Anterior cingulate cortex (tissue), 58 donors: ENCODE data around the gene PHLDA2.
"Not testable (repeated sequence)": the region's sequence is repeated elsewhere in the genome, so short reads cannot be mapped to it uniquely, and the experiment has no call there.

ENCODE experiments used
- DNase-seq, 58 donors: peaks; one replicate each; lab custom pipeline; 2025; lab: John Stamatoyannopoulos, UW

The PHLDA2 gene

DNA sequence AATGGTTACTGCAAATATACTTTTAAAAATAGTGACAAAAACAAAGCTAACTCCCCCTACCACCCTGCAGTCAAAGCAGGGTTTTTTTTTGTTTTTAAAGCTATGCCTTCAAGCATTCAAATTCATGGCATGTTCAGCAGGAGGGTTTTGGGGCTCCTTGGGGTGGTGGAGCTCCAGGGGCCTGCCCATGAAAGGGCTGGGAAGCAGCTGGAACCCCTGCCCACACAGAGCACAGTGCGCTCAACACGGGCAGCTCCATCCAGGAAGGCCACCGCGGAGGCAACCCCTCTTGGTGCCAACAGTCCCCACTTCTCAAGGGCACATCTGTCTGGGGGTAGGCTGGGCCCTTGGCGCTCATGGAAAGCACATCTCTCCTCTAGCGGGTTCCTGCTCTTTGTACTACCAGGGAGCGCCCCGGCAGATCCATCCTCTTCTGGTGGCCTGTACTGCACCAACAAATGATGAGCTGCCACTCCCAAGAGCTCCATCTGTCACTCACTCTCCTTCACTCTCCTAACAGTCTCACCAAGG, 16.6 kb upstream of the PHLDA2 start:
- no peak for DNase-seq

DNA sequence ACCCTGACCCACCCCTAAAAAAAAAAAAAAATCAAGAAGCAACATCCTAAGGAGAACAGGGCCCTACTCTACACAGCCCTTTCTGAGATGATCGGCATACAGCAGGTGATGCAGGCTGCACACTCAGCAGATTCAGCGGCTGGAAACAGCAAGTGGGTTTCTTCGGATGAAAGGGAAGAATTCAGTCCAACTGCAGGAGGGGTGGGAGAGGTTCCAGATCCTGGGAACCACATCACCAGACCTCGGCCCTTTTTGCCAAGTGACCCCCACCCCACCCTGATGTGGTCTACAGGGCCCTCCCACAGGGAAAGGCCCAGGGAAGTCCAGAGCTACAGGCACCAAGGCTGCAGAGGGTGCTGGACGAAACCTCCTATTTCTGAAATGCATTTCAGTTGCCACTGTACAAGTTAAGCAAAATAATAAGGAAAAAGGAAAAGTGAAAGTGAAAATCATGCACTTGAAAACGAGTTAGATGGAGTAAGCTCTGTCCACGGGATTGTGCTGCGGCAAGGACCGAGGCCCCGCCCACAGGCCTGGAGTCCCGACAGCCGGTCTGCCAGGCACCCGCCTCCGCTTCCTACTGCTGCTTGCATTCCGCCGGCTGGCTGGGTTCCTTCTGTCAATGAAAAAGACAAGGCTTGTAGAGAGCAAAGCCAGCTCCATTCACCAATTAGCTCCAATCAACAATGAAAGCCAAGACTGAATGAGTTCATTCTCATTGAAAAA, 16.0 kb upstream of the PHLDA2 start:
- DNase-seq: peak in 57 of 58 donors; percentile 11 to 95 (median 84)

- DNase-seq: no peak
Measured at GRCh38 chr11:2944530-2944929, 15.3 kb upstream of the PHLDA2 start.

DNA sequence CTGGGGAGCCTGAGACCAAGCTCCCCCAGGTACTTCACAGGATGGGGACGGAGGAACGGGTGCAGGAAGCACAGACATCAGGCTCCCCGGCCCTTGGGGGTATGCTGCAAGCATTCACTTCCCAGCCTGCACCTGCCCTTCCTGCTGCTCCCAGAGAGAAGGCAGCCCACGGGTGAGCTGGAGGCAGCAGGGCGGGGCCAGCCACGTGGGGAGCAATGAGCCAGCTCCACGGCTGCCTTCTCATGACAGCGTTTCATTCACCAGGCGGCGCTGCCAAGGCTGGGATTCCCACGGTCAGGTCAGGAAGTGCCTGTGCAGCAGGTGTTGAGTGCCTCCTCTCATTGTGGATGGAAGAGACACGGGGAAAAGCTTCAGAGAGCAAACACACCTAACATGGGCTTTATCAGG, 14.5 kb upstream of the PHLDA2 start:
- peak in 4 of 58 donors; percentile 17 to 68 (median 35) for DNase-seq

DNA sequence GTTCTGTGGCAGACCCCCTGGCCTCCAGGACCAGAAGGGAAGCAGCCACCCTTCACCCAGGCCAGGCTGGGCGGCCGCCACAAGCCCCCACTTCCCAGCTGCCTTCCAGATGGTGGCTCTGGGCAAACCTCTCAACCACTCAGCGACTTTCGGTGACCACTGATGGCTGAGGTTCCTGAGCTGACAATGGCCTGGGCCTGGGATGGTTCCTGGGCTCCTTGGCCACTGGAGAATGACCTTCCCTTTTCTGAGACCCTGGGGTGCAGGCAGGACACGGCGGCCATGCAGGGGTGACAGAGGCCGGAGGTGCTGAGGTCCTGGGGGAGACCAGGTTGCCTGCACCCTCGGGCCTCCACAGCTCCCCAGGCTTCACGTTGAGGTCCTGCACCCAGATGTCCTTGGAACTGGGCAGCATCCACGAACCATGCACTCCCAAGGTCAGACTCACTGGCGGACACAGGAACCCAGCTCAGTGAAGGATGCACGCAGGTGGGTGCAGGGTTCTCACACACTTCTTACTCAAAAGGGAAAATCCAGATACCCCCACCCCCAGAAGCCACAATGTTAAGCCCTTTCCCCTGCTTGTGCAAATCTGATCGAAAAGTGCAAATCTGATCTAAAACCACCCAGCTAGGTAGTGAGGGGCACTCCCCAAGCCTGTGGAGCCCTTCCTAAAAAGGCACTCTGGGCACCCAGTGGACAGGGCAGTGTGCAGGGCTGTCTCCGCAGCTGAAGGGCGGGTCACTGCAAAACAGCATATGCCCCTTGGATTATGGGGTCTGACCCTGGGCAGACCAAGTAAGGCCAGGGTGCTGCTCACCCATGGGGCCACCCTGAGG, 13.9 kb upstream of the PHLDA2 start:
- no peak for DNase-seq

DNA sequence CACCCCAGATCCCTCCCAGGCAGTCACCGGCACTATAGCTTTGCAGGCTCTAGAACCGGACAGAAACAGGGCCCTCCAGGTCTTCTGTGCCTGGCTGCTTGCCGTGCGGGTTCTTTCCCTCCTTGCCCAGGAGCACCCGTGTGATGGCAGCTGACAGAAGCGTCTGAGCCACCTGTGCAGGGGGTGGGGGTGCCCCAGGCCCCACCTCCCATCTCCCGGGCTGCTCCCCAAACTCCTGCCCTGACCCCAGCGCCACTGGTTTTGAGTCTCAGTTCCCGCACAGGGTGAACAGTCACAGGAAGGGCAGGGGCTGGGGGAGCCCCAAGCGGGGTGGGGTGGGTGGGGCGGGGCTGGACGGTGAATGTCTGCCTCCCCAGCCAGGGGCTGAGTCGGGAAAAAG, 13.2 kb upstream of the PHLDA2 start:
- no peak for DNase-seq

DNA sequence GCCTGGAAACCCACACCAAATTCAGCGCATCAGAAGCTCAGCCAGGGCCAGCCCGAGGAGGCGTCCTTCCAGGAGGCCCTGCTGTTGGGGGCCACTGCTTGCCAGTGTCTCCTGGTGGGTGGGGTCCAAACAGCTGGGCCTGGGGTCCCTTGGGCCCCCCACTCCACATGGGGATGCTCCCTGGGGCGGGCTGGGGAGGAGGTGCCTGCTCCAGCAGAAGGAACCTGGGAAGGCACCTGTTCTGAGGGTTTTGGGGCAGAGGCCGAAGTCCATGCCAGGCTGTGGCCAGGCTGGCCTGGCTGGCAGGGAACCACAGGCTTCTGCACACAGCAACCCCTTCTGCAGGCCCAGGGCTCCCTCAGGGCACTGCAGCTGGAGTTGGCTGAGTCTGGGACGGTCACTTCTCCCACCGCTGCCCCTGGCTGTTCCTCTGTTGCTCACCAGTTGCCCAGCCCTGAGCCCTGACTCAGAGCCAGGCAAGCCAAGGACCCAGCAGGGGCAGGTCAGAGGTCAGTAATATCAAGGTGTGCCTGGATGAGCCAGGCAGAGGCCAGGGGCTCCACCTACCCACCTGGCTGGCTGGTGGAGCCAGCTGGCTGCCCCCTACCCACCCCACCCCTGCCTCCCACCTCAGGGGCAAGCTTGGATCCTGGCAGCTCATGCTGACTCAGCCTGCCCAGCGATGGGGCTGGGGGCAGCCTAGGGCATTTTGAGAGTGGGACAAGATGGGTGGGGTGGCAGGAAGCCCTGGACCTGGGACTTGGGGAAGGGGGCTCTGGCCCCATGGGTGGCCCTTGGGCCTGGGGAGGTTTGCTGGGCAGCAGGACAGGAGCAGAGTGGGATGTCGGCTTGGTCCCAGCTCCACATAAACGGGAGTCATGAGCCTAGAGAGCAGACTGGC, 12.0 kb upstream of the PHLDA2 start:
- DNase-seq: no peak

DNA sequence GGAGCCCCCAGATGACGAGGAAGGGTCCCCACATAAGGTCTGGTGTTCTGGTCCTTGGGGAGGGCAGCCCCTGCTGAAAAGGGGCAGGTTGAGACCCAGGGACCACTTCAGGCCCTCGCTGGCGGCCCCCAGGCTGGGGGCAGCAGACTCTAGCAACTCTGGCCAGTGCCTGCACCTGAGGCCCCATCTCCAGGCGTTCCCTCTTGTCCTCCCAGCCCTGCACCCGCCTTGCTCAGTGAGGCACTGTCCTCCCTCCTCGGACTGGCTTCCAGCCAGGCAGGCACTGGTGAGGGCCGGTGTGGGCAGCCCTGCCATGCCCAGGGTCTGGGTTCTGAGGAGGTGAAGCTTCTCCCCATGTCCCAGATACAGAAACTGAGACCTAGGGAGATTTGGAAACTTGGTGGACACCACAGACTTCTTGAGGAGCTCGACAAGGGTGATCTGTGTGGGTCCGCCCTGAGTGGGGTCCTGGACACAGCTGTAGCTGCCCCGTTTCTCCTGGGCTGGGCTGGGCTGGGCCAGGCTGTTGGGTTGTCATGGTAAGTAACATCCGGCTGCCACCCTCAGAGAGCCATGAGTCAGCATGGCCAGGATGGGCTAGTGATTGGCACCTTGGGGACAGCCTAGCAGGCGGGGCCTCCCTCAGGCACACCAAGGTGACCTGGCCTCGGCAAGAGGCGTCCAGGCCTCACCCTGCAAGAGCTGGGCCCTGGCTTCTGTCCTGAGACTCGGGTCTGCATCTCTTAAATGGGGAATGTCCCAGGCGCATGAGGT, 11.1 kb upstream of the PHLDA2 start:
- DNase-seq: no peak

- not testable (repeated sequence) for DNase-seq
Measured at GRCh38 chr11:2938458-2939418, 9.5 kb upstream of the PHLDA2 start.

GRCh38 chr11:2937641-2938457, 8.6 kb upstream of the PHLDA2 start:
- DNase-seq: not testable (repeated sequence)

DNA sequence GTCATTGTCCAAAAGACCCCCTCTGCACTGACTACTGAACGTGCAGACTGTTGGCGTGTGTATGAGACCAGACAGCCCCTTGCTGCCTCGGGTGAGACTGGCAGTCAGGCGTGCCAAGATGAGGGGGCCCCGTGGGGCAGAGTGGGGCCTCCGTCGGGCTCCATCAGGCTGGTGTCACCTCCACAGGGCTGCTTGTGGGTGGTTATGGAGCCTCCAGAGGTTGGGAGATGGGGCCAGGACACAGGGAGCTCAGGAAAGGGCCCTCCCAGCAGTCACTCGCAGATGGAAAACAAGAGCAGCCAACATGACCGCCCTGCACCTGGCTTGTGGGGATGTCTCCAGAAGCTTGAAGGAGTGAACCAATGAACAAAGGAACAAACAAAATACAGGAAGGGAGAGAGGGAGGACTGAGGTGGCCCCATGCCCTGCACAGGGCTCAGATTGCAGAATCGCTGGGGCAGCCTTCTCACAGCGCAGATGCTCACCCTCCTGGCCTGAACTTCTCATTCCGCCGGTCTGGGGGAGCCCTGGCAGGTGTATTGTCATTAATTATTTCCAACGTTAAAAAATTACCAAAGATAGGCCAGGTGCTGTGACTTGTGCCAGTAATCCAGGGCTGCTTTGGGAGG, 5.5 kb upstream of the PHLDA2 start:
- DNase-seq: no peak

- no peak for DNase-seq
Measured at GRCh38 chr11:2934021-2934550, 4.9 kb upstream of the PHLDA2 start.

DNA sequence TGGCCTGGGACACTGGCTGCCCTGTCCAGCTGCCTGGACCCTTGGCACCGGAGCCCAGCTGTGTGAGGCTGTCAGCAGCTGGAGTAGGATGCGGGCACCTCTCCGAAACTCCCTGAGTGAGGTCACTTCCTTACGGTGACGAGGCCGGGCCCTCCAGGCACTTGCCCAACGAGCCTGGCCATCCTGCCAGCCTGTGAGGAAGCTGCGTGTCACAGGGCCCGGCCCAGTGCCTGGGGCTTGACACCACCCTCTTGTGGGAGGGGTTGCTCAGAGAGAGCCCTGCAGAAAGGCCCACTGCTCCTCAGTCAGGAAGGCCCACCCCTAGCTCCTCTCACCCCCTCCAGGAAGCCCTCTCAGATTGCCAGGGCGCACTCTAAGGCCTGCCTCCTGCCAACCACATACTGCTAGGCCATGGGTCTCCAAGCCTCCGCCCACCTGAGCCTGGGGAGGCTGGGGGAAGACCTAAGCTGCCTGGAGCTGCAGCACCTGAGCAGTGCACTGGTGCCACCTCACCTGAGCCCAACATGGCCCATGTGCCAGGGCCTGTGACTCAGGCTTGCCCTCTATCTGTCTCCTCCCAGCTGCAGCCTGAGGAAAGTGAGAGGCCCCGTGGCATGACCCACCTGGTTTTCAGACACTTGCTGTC, 4.3 kb upstream of the PHLDA2 start:
- DNase-seq: peak in 3 of 58 donors; percentile 34 to 40 (median 35)

DNA sequence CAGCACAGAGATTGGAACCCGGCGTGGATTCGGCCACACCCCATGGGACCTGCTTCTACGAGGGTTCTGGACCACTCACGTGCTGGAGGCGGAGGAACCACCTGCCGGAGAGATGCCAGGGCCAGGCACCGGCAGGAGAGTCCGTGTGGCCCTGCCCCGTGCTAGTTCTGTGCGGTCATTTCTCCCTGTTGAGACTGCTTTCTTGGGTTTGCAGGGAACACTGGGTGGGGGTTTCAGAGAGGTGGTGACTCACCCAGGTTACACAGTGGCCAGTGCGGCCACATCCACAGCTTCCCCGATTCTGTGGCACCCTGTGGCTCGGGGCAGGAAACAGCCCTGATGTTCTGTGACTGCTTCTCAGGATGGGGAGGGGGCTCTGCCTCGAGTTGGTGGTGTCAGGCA, 3.6 kb upstream of the PHLDA2 start:
- DNase-seq: no peak

- DNase-seq: no peak
Measured at GRCh38 chr11:2931771-2932738, 2.8 kb upstream of the PHLDA2 start.
